Caco-2 (cell line): ENCODE measurements around the gene SAMM50. TPM values are rescaled to one million over a fixed set of nuclear protein-coding genes. Genes with fewer than 3 reads are reported as not detected.

Source experiments
- BruUV-seq: library from RNA; stranded (reverse); fragments of 400-500 nt; replicated peaks from 2 replicates; lab custom pipeline; 2021; lab: Mats Ljungman, UMichigan
- CTCF ChIA-PET: fragments of 300-600 bp; sonication (Branson Sonifier 250); formaldehyde crosslinking; loops from one replicate; lab custom pipeline; 2022; ENCODE audit warnings: antibody characterized with exemption; lab: Charles Lee
- POLR2A ChIA-PET: fragments of 300-600 bp; sonication (Branson Sonifier 250); formaldehyde crosslinking; loops from one replicate; lab custom pipeline; 2022; ENCODE audit warnings: antibody characterized with exemption; lab: Charles Lee
- DNase-seq, 2 experiments: peaks; one replicate each; pipeline versions ENCODE4 v3.0.0 to v3.0.0-alpha.2; 2020 to 2022
- H3K27me3 ChIP-seq: replicated peaks from 2 replicates; pipeline ENCODE4 v1.6.0; 2011; ENCODE audit warnings: low read length; ENCODE audit not compliant: control insufficient read depth, insufficient read depth
- H3K36me3 ChIP-seq: 2 replicates; pipeline ENCODE4 v1.5.1; 2011; ENCODE audit warnings: low read length; ENCODE audit not compliant: control insufficient read depth, insufficient read depth
- H3K4me1 ChIP-seq: fragments of 250-450 bp; sonication (Bioruptor Pico); 2 replicates; pipeline ENCODE4 v1.5.1; 2020; ENCODE audit warnings: mild to moderate bottlenecking
- H3K4me3 ChIP-seq: 2 replicates; pipeline ENCODE4 v1.5.1; 2011; ENCODE audit warnings: low read depth, mild to moderate bottlenecking, control low read depth, low read length
- H3K9me3 ChIP-seq: fragments of 250-450 bp; sonication (Bioruptor Pico); 2 replicates; pipeline ENCODE4 v1.5.1; 2020; ENCODE audit warnings: mild to moderate bottlenecking, moderate library complexity
- H3K27ac Mint-ChIP-seq: one replicate; pipeline ENCODE4 v1.8.0; 2022; ENCODE audit warnings: mixed read lengths; ENCODE audit not compliant: unreplicated experiment
- H3K27me3 Mint-ChIP-seq: one replicate; pipeline ENCODE4 v1.8.0; 2022; ENCODE audit warnings: mixed read lengths; ENCODE audit not compliant: insufficient read depth, unreplicated experiment
- H3K36me3 Mint-ChIP-seq: one replicate; pipeline ENCODE4 v1.8.0; 2022; ENCODE audit warnings: mild to moderate bottlenecking, mixed read lengths; ENCODE audit not compliant: insufficient read depth, unreplicated experiment
- H3K4me1 Mint-ChIP-seq: one replicate; pipeline ENCODE4 v1.8.0; 2022; ENCODE audit warnings: low read depth, mixed read lengths; ENCODE audit not compliant: unreplicated experiment
- H3K4me3 Mint-ChIP-seq: one replicate; pipeline ENCODE4 v1.8.0; 2022; ENCODE audit warnings: mild to moderate bottlenecking, moderate library complexity, mixed read lengths; ENCODE audit not compliant: unreplicated experiment
- H3K9me3 Mint-ChIP-seq: one replicate; pipeline ENCODE4 v1.8.0; 2022; ENCODE audit warnings: mixed read lengths; ENCODE audit not compliant: unreplicated experiment
- intact Hi-C: fragments of 100-400 bp; cut with micrococcal nuclease; formaldehyde crosslinking; loops from one replicate; pipeline ENCODE4 v1.10.0; 2022; ENCODE audit not compliant: unreplicated experiment
- total RNA-seq: library from RNA; stranded (reverse); gene quantifications from 2 replicates; pipeline ENCODE4 v1.2.3, GENCODE V29; 2022
- TF ChIP-seq, protein P1 (sequence below), 2 experiments: fragments of 200-600 bp in 1 of 2; IDR thresholded peaks; 1 replicate in 1 of 2; 2 replicates in 1 of 2; pipeline versions ENCODE4 v1.5.1 to v1.8.0; 2011 to 2022; ENCODE audit warnings: antibody characterized with exemption in 1 of 2, control low read depth in 1 of 2, inconsistent platforms in 1 of 2, low read depth in 1 of 2, low read length in 1 of 2, mild to moderate bottlenecking in 1 of 2, moderate library complexity in 1 of 2; ENCODE audit not compliant: insufficient read depth in 1 of 2, severe bottlenecking in 1 of 2, unreplicated experiment in 1 of 2

The SAMM50 gene
- total RNA-seq, 1 experiment from 2014 or later: 66.4 TPM

DNA sequence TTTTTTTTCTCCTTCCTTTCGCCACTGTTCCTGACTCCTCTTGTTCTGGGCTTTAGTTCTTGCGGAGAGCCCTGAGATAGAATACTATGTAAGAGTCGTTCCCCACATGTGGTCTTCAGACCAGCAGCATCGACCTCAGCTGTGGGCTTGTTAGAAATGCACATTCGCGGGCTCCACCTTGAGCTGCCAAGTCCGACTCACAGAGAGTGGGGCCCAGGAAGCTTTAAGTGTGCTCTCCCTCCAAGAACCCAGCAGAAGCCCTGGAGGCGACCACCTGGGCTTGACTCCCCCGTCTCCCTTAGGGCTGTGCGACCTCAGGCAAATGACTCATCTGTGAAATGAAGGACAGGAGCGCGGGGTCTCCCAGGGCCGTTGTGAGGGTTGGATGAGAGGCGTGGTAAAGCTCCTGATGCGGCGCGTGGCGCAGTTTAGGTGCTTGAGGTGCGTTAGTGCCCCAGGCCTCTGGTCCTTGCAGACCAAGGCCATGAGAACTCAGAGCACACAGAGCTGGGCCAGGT, 18.8 kb downstream of the SAMM50 start:
- Histone ChIP-seq H3K36me3 (peaks cover 1% of the 10 kb centered on the region; the same call in 1 of the 2 replicates), H3K27me3 (no peaks in the 10 kb centered on the region), H3K4me3 (no peak overlapping the region), H3K9me3 (no peaks in the 10 kb centered on the region), H3K4me1 (no peaks in the 10 kb centered on the region)
- H3K4me3 Mint-ChIP-seq: no peak overlapping the region
- peaks cover 60% of the 10 kb centered on the region for H3K36me3 Mint-ChIP-seq
- ChIA-PET POLR2A (no interaction called here), CTCF (no interaction called here)
- H3K27ac Mint-ChIP-seq: no peak overlapping the region
- H3K4me1 Mint-ChIP-seq: peaks cover 7% of the 10 kb centered on the region
- no peaks in the 10 kb centered on the region for H3K9me3 Mint-ChIP-seq
- TF ChIP-seq, protein P1, sequence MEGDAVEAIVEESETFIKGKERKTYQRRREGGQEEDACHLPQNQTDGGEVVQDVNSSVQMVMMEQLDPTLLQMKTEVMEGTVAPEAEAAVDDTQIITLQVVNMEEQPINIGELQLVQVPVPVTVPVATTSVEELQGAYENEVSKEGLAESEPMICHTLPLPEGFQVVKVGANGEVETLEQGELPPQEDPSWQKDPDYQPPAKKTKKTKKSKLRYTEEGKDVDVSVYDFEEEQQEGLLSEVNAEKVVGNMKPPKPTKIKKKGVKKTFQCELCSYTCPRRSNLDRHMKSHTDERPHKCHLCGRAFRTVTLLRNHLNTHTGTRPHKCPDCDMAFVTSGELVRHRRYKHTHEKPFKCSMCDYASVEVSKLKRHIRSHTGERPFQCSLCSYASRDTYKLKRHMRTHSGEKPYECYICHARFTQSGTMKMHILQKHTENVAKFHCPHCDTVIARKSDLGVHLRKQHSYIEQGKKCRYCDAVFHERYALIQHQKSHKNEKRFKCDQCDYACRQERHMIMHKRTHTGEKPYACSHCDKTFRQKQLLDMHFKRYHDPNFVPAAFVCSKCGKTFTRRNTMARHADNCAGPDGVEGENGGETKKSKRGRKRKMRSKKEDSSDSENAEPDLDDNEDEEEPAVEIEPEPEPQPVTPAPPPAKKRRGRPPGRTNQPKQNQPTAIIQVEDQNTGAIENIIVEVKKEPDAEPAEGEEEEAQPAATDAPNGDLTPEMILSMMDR (IDR thresholded peaks at IDR 0.05; ENCODE audit: insufficient read depth in 1 of 2, low read depth in 1 of 2, low read length in 1 of 2, severe bottlenecking in 1 of 2, unreplicated experiment in 1 of 2): no peak
- H3K27me3 Mint-ChIP-seq: no peaks in the 10 kb centered on the region
- intact Hi-C loops: no loop called here
- DNase-seq: no peak
- BruUV-seq: no TSS peak

DNA sequence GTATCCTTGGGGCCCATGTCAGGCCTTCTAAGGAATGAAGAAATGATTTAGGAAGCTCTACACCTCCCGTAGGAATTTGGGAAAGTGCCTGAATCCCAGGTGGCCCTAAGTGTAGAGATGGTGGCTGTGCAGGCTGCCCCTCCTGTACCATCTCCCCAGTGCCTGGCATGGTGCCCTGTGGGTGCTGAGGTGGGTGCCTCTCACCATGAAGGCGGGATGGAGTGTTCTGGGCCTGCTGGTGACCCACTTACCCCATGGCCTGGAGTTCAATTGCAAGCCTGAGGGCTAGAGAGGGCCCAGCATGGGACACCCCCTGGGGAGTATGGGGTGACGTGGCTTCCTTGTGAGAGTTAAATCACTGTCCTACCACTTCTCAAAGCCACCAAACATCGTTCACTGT, 19.8 kb downstream of the SAMM50 start:
- H3K36me3 Mint-ChIP-seq: peaks cover 56% of the 10 kb centered on the region
- no peak for DNase-seq
- ChIA-PET POLR2A (no interaction called here), CTCF (no interaction called here)
- Histone ChIP-seq H3K27me3 (no peaks in the 10 kb centered on the region), H3K4me1 (no peaks in the 10 kb centered on the region), H3K4me3 (no peak overlapping the region), H3K36me3 (peaks cover 1% of the 10 kb centered on the region; the same call in 1 of the 2 replicates), H3K9me3 (no peaks in the 10 kb centered on the region)
- no peak overlapping the region for H3K27ac Mint-ChIP-seq
- H3K4me1 Mint-ChIP-seq: no peaks in the 10 kb centered on the region
- no TSS peak for BruUV-seq
- H3K9me3 Mint-ChIP-seq: no peaks in the 10 kb centered on the region
- no peak overlapping the region for H3K4me3 Mint-ChIP-seq
- TF ChIP-seq, protein P1 (IDR thresholded peaks at IDR 0.05; ENCODE audit: insufficient read depth in 1 of 2, low read depth in 1 of 2, low read length in 1 of 2, severe bottlenecking in 1 of 2, unreplicated experiment in 1 of 2): no peak
- H3K27me3 Mint-ChIP-seq: no peaks in the 10 kb centered on the region
- intact Hi-C loops: no loop called here

DNA sequence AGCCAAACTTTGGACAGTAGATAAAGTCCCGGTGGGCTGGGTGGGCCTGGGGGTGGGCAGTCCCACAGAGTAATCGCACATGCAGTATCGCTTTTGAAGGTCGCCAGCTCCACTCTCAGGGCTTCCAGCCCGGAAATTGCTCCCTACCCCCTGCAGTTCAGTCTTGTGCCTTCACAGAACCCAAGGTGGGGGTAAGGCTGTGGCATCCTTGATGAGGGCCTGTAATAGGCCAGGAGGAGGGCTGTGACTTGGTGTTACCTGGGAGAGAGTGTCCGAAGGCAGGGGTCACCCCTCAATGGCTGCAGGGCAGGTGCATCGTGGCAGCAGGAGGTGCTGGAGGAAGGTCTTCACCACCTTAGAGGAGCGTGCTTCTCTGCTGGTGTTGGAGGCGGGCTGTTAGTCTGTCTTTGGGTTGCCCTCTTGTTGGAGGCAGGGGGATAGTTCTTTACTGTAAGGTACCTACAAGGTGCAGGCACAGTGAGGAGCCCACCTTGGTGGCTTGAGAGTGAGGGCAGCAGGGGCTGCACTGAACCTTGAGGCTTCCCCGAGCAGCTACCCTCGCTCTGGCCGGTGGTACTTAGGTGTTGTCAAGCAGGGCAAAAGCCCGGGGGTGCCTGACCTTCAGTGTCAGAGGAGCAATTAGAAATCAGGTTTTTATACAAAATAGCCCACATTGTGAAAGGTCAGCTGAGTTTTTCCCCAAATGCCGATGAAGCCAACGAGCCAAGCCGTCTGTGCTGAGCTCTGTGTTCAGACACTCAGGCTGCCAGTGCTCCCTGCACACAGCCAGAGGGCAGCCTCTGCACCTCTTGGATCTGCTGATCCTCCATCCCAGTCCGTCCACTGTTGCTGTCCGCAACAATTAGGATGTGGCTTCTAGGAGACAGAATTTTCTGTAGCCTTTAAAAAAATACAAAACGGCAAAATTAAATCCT, 21.9 kb downstream of the SAMM50 start:
- no peak overlapping the region for H3K27ac Mint-ChIP-seq
- H3K36me3 Mint-ChIP-seq: peaks cover 56% of the 10 kb centered on the region
- no peak for DNase-seq
- CTCF ChIA-PET: interaction anchor here (1.4 kb wide), 1 partner anchor 109 kb away, joined by 4 read pairs; no protein-coding TSS in a partner anchor
- BruUV-seq: no TSS peak
- Histone ChIP-seq H3K27me3 (no peaks in the 10 kb centered on the region), H3K4me1 (no peaks in the 10 kb centered on the region), H3K4me3 (no peak overlapping the region), H3K9me3 (no peaks in the 10 kb centered on the region), H3K36me3 (peaks cover 4% of the 10 kb centered on the region)
- TF ChIP-seq, protein P1 (IDR thresholded peaks at IDR 0.05; ENCODE audit: insufficient read depth in 1 of 2, low read depth in 1 of 2, low read length in 1 of 2, severe bottlenecking in 1 of 2, unreplicated experiment in 1 of 2): no peak
- no peaks in the 10 kb centered on the region for H3K27me3 Mint-ChIP-seq
- no peak overlapping the region for H3K4me3 Mint-ChIP-seq
- intact Hi-C loops: no loop called here
- H3K9me3 Mint-ChIP-seq: no peaks in the 10 kb centered on the region
- H3K4me1 Mint-ChIP-seq: no peaks in the 10 kb centered on the region
- POLR2A ChIA-PET: no interaction called here
